ENCODE results near the gene TSPOAP1. TPM values are rescaled to one million over a fixed set of nuclear protein-coding genes. Genes with fewer than 3 reads are reported as not detected.

Gene TSPOAP1
- total RNA-seq, 2 experiments from 2014 or later, result 18.5 to 20.0 TPM

- H3K27ac Mint-ChIP-seq, result no peak overlapping the region
- intact Hi-C loops (cut with micrococcal nuclease), result no loop called here
- CTCF ChIA-PET, result no interaction called here
- peak; percentile 3 for DNase-seq
- H3K4me3 Mint-ChIP-seq, result no peak overlapping the region
- H3K4me1 Mint-ChIP-seq (ENCODE audit: low read depth), result no peaks in the 10 kb centered on the region
- no peaks in the 10 kb centered on the region for H3K27me3 Mint-ChIP-seq (ENCODE audit: low read depth)
- H3K36me3 Mint-ChIP-seq (ENCODE audit: low read depth), result no peaks in the 10 kb centered on the region
- no peaks in the 10 kb centered on the region for H3K9me3 Mint-ChIP-seq
These were observed 27.0 kb downstream of the TSPOAP1 start for GRCh38 chr17:58301504-58302150.

- no peaks in the 10 kb centered on the region for H3K27me3 Mint-ChIP-seq (ENCODE audit: low read depth)
- H3K27ac Mint-ChIP-seq, result no peak overlapping the region
- H3K4me1 Mint-ChIP-seq (ENCODE audit: low read depth), result no peaks in the 10 kb centered on the region
- H3K9me3 Mint-ChIP-seq, result no peaks in the 10 kb centered on the region
- CTCF ChIA-PET, result no interaction called here
- no peaks in the 10 kb centered on the region for H3K36me3 Mint-ChIP-seq (ENCODE audit: low read depth)
- DNase-seq, result no peak
- no peak overlapping the region for H3K4me3 Mint-ChIP-seq
- intact Hi-C loops (cut with micrococcal nuclease), result no loop called here
These were observed 28.3 kb downstream of the TSPOAP1 start for GRCh38 chr17:58300336-58300735.

DNA sequence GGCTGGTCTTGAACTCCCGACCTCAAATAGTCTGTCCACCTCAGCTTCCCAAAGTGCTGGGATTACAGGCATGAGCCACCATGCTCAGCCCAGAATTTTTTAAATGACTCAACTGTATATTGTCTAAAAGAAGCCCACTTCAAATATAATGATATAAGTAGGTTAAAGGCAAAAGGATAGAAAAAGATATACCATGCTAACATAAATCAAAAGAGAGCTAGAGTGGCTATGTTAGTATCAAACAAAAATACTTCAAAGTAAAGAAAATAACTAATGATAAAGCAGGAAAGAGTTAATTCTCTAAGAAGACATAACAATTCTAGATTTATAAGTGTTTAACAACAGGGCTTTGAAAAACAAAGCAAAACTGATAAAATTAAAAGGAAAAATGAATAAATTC is 34.6 kb downstream of the TSPOAP1 start:
- no peak overlapping the region for H3K4me3 Mint-ChIP-seq
- DNase-seq, result no peak
- intact Hi-C loops (cut with micrococcal nuclease), result no loop called here
- no peaks in the 10 kb centered on the region for H3K4me1 Mint-ChIP-seq (ENCODE audit: low read depth)
- H3K27ac Mint-ChIP-seq, result no peak overlapping the region
- H3K27me3 Mint-ChIP-seq (ENCODE audit: low read depth), result peaks cover 7% of the 10 kb centered on the region
- CTCF ChIA-PET, result interaction anchor here (0.6 kb wide), 1 partner anchor 472 kb away, joined by 4 read pairs; no protein-coding TSS in a partner anchor
- no peaks in the 10 kb centered on the region for H3K36me3 Mint-ChIP-seq (ENCODE audit: low read depth)
- H3K9me3 Mint-ChIP-seq, result no peaks in the 10 kb centered on the region

GRCh38 chr17:58291246-58291645 is 37.3 kb downstream of the TSPOAP1 start:
- no peaks in the 10 kb centered on the region for H3K4me1 Mint-ChIP-seq (ENCODE audit: low read depth)
- no peaks in the 10 kb centered on the region for H3K9me3 Mint-ChIP-seq
- no peak overlapping the region for H3K4me3 Mint-ChIP-seq
- DNase-seq, result no peak
- intact Hi-C loops (cut with micrococcal nuclease), result no loop called here
- H3K27ac Mint-ChIP-seq, result no peak overlapping the region
- H3K27me3 Mint-ChIP-seq (ENCODE audit: low read depth), result peaks cover 13% of the 10 kb centered on the region
- no peaks in the 10 kb centered on the region for H3K36me3 Mint-ChIP-seq (ENCODE audit: low read depth)
- CTCF ChIA-PET, result interaction anchor here (2.1 kb wide), 1 partner anchor 13 kb away, joined by 5 read pairs; no protein-coding TSS in a partner anchor

DNA sequence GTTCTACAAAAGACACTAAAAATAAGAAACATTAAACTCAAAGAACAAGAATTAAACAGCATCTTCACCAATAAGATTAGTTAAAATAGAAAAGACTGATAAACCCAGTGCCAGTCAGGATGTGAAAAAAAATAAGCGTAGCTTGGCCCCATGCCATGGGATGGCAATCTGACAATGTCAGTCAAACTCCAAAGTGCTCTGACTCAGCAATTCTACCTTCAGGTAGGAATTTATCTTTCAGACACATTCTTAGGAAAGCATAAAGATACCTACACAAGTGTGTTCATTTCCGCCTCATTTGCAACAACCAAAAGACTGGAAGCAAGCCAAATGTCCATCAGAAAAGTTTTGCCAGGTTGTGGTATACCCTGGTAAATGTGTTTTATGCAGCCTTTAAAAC is 38.7 kb downstream of the TSPOAP1 start:
- no peak for DNase-seq
- no peak overlapping the region for H3K4me3 Mint-ChIP-seq
- H3K4me1 Mint-ChIP-seq (ENCODE audit: low read depth), result no peaks in the 10 kb centered on the region
- CTCF ChIA-PET, result no interaction called here
- H3K27me3 Mint-ChIP-seq (ENCODE audit: low read depth), result peaks cover 13% of the 10 kb centered on the region
- H3K36me3 Mint-ChIP-seq (ENCODE audit: low read depth), result no peaks in the 10 kb centered on the region
- intact Hi-C loops (cut with micrococcal nuclease), result no loop called here
- no peaks in the 10 kb centered on the region for H3K9me3 Mint-ChIP-seq
- no peak overlapping the region for H3K27ac Mint-ChIP-seq

- intact Hi-C loops (cut with micrococcal nuclease), result no loop called here
- Mint-ChIP-seq H3K36me3 (ENCODE audit: low read depth) (no peaks in the 10 kb centered on the region), H3K4me1 (ENCODE audit: low read depth) (no peaks in the 10 kb centered on the region), H3K9me3 (no peaks in the 10 kb centered on the region), H3K27me3 (ENCODE audit: low read depth) (peaks cover 12% of the 10 kb centered on the region), H3K27ac (no peak overlapping the region), H3K4me3 (no peak overlapping the region)
- CTCF ChIA-PET, result no interaction called here
- no peak for DNase-seq
These were observed 43.2 kb downstream of the TSPOAP1 start for GRCh38 chr17:58285422-58285810.

DNA sequence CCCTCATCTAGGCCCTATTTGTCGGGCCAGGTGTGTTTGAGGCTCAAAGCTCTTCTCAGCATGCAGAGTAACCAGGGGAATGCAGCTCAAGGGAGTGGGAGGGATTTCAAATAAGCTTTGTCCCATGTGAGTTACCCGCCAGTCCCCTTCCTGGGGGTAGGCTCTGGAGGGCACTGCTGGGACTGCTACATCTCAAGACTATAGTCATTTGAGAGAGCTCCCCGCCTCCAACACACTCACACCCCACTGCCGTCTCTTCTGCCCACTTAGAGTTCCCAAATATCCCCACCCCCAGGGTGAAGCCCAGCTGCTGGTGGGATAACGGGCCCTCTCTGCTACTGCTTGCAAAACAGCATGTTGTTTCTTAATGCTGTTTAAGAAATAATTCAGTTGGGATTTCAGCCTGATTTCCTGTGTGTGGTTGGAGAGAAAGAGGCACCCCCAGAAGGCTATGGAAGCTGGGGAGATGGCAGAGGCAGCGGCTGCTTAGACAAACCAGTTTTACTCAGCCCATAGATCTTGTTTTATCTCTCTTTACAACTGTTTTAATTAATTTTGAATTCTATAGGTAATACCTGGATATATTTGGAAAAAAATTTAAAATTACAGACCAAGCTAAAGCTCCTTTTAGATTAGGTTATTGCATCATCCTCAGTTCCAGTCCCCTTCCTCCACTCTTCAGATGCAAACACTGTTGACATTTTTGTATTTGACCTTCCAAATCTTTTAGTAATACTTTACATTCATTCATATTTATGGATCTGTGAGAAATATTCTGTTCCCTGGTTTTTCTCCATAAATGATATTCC is 43.8 kb downstream of the TSPOAP1 start:
- H3K36me3 Mint-ChIP-seq (ENCODE audit: low read depth), result no peaks in the 10 kb centered on the region
- intact Hi-C loops (cut with micrococcal nuclease), result no loop called here
- CTCF ChIA-PET, result interaction anchor here (1.4 to 1.5 kb wide), 2 partner anchors 20 to 85 kb away, joined by 3 to 4 read pairs; no protein-coding TSS in a partner anchor
- no peak overlapping the region for H3K27ac Mint-ChIP-seq
- H3K4me1 Mint-ChIP-seq (ENCODE audit: low read depth), result no peaks in the 10 kb centered on the region
- no peak overlapping the region for H3K4me3 Mint-ChIP-seq
- H3K27me3 Mint-ChIP-seq (ENCODE audit: low read depth), result peaks cover 10% of the 10 kb centered on the region
- H3K9me3 Mint-ChIP-seq, result no peaks in the 10 kb centered on the region
- DNase-seq, result no peak

DNA sequence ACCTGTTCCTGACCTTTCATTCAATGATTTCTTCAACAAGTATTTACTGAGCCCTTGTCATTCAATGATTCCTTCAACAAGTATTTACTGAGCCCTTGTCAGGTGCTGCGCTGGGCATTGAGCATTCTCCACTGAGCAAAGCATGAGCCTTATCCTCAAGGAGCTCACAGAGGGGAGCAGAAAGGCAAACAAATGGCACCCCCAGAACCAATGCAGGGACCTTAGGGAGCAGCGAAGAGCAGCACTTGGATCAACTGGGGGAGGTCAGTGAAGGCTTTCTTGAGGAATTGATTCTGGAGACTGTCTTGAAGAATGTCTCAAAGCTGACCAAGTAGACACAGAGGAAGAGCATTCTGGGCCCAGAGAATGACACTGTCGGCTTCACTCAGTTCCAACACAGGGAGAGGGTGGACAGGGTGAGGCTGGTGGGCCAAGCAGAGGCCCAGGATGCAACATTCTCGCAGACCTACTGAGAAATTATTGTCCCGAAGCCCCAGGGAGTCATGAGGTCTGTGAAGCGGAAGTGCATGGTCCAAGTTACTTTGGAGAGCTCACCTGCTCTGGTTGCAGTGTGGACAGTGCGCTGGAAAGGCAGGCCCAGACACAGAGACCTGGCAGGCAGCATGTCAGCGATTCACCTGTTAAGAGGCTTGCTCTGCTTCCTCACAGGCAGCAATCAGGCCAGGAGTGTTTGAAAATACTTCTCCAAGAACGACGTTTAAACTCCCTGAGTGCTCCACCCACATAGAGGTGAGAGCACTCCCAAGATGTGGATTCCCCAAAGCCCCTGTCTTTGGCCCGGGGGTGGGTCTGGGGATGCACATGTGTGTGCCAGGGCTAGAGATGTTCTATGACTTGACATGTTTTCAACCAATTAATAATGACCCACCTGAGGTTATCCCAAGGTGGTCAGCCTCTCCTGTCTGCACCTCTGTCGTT is 44.7 kb downstream of the TSPOAP1 start:
- Mint-ChIP-seq H3K36me3 (ENCODE audit: low read depth) (no peaks in the 10 kb centered on the region), H3K4me3 (no peak overlapping the region), H3K27ac (no peak overlapping the region), H3K9me3 (no peaks in the 10 kb centered on the region), H3K27me3 (ENCODE audit: low read depth) (peaks cover 15% of the 10 kb centered on the region), H3K4me1 (ENCODE audit: low read depth) (peaks cover 4% of the 10 kb centered on the region)
- DNase-seq, result no peak
- CTCF ChIA-PET, result interaction anchor here (0.6 to 1.5 kb wide), 3 partner anchors 20 to 620 kb away, joined by 3 to 4 read pairs (median 3); no protein-coding TSS in a partner anchor
- intact Hi-C loops (cut with micrococcal nuclease), result no loop called here

- CTCF ChIA-PET, result interaction anchor here (0.8 to 1.1 kb wide), 2 partner anchors 22 to 113 kb away, joined by 3 read pairs; no protein-coding TSS in a partner anchor
- Mint-ChIP-seq H3K4me1 (ENCODE audit: low read depth) (peaks cover 4% of the 10 kb centered on the region), H3K4me3 (no peak overlapping the region), H3K27ac (no peak overlapping the region), H3K9me3 (no peaks in the 10 kb centered on the region), H3K27me3 (ENCODE audit: low read depth) (peaks cover 24% of the 10 kb centered on the region), H3K36me3 (ENCODE audit: low read depth) (no peaks in the 10 kb centered on the region)
- intact Hi-C loops (cut with micrococcal nuclease), result no loop called here
- no peak for DNase-seq
These were observed 46.2 kb downstream of the TSPOAP1 start for GRCh38 chr17:58282442-58282841.

DNA sequence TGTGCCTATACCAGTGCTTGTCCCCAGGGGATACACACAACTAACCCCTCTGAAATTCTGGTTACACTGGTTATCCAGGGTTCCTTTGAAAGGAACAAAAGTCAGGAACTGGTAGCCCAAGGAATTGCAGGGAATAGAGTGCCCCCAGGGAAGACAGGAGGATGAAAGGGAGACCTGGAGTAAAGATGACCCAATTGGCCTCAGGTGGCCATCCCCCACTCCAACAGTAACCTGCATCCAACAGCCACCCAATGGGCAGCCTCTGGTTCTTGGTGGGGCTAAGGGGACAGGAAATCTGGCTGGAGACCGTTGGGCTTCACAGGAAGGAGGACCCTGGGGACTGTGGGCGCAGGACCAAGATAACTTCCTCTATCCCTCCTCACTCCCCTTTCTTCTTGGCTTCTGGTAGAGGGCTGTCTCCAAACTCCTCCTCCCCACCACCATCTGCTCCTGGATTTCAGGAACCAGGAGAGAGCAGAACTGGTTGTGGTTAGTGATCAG is 47.0 kb downstream of the TSPOAP1 start:
- intact Hi-C loops (cut with micrococcal nuclease), result no loop called here
- Mint-ChIP-seq H3K9me3 (no peaks in the 10 kb centered on the region), H3K4me1 (ENCODE audit: low read depth) (peaks cover 4% of the 10 kb centered on the region), H3K36me3 (ENCODE audit: low read depth) (no peaks in the 10 kb centered on the region), H3K27ac (no peak overlapping the region), H3K4me3 (no peak overlapping the region), H3K27me3 (ENCODE audit: low read depth) (peaks cover 23% of the 10 kb centered on the region)
- DNase-seq, result no peak
- CTCF ChIA-PET, result interaction anchor here (0.6 to 0.8 kb wide), 2 partner anchors 23 to 138 kb away, joined by 3 read pairs; no protein-coding TSS in a partner anchor

DNA sequence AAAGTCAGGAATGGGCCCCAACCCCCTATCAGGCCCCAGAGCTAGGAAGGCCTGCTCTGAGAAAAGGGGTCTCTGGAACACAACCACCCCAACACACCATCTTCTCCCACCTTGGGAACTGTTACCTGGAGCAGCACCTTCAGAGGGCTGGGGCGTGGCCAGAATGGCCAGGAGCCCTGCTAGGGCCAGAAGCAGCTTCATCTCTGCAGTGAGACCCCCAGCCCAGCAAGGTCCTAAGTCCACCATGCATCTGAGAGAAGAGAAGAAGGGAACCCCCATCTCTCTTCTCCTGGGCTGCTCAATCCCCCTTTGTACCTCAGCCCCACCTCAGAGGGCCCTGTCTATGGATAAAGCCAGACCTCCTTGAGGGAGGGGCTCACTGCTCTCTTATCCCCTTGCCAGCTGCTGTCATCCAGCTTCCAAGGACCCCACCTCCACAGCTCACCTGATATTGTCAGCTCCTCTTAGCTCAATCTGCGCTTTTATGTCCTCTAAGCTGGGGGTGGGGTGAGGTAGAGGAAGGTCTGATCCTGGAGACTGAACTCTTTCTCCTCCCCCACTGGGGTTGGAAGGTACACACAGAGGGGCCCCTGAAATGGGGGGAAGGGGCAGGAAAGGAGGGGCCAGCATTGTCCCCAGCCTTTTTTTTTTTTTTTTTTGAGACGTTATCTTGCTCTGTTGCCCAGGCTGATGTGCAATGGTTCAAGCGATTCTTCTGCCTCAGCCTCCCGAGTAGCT is 47.9 kb downstream of the TSPOAP1 start, which contains the start of gene MPO:
Gene MPO, minus strand, starts transcription at position 456 of the 738 bp plus-strand sequence. Its CDS starts 177 bp downstream, at position 279.
- Mint-ChIP-seq H3K9me3 (no peaks in the 10 kb centered on the region), H3K27ac (no peak within 1 kb of the TSS), H3K36me3 (ENCODE audit: low read depth) (no peaks in the 10 kb centered on the region), H3K4me3 (no peak within 1 kb of the TSS), H3K27me3 (ENCODE audit: low read depth) (peaks cover 25% of the 10 kb centered on the region), H3K4me1 (ENCODE audit: low read depth) (peaks cover 4% of the 10 kb centered on the region)
- intact Hi-C loops (cut with micrococcal nuclease), result no loop called here
- CTCF ChIA-PET, result interaction anchor here (1.3 kb wide), 1 partner anchor 31 kb away, joined by 3 read pairs; no protein-coding TSS in a partner anchor
- no peak for DNase-seq

All from activated naive CD4-positive, alpha-beta T cell treated with anti-CD3 and anti-CD28 coated beads for 36 hours (primary cell).